GM18499 (cell line): ENCODE measurements around the gene FARS2.
"Not testable (repeated sequence)": the region's sequence is repeated elsewhere in the genome, so short reads cannot be mapped to it uniquely, and the experiment has no call there.

ENCODE experiments used
- ATAC-seq: cut with Tn5 transposase; IDR thresholded peaks from one replicate; pipeline ENCODE4 v1.9.1; 2021; ENCODE audit warnings: moderate number of reproducible peaks; ENCODE audit not compliant: insufficient read depth, unreplicated experiment

Gene FARS2

DNA sequence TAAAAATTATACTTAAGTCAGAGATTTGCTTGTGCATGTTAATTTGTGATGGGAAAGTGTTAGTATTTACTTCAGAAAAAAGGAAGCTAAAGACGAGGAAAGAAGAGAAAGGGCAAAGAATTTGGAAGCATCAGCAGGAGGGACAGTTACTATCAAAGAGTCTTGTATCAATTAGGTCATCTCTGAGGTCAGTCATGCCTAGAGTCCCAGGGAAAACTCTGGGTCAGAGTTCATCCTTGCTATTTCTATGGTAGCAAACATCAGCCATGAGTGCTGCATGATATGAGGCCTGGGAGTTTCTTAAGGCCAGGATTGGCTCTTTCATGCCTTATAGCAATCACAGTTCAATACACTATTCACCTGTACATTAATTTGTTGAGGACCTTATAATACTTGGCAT, 292.9 kb downstream of the FARS2 start:
- no peak for ATAC-seq

DNA sequence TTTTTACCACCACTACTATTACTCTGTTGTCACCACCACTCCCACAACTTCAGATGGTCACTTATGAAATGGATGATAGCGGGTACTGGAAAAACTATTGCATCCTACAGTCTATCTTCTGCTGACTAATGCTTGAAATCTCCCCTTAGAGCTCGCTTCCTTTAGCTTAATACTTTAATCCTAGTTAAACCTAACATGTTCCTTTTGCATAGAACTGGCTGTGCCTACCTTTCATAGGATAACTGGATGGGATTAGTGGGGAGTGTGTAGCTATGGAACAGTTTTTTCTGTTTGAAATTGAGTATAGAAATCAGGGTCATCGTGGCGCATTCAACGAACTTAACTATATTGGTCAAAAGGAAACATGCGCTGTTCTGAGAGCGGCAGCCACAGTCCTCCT, 294.7 kb downstream of the FARS2 start:
- ATAC-seq, result no peak

DNA sequence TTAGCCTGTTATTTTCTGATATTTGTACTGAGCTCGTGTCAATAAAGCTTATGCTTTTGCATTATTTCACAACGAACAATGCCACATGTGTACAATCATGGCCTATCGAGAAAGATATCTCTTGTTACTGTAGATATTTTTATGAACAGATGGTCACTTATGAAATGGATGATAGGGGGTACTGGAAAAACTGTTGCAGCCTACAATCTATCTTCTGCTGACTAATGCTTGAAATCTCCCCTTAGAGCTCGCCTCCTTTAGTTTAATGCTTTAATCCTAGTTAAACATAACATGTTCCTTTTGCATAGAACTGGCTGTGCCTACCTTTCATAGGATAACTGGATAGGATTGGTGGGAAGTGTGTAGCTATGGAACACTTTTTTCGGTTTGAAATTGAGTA, 296.2 kb downstream of the FARS2 start:
- no peak for ATAC-seq

- ATAC-seq, result no peak
Observed at GRCh38 chr6:5559651-5560050, 298.3 kb downstream of the FARS2 start.

- ATAC-seq, result no peak
Observed at GRCh38 chr6:5562277-5562676, 301.0 kb downstream of the FARS2 start.

- ATAC-seq, result no peak
Observed at GRCh38 chr6:5563086-5563485, 301.8 kb downstream of the FARS2 start.

DNA sequence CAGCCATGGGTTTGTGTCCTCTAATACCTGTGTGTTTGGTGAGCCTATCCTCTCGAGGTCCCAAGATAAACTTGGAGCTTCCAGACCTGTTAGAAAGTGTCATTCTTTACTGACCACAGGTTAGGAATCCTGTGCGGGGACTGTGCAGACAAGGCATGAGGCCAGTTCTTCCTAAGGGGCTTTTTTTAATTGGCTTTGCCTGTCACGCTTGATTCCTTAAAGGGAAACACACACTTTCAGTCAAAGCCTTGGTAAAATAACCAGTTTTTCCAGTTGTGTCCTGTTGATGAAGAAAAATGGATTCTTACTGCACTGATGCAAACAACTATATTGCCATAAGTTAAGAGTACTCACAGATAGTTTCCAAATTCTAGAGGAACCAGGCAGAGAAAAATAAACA, 303.4 kb downstream of the FARS2 start:
- not testable (repeated sequence) for ATAC-seq

GRCh38 chr6:5565971-5566370, 304.7 kb downstream of the FARS2 start:
- ATAC-seq, result no peak

DNA sequence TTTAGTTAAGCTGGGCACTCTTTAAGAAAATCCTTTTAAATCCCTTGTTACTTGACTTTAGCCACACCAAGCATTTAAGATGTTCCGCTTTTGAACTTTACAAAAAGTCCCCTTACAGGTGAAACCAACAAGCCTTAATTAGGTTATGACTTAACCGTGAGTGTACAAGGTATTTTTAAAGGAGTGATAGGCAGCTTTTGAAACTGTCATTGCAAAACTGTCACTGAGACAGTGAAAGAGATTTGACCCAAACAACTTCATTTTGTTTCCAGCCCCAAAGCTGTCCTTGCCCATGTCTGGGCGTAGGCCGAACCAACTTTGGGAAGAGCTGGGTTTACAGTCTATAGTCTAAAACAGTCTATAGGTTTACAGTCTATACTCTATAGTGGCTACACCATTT, 305.4 kb downstream of the FARS2 start:
- ATAC-seq, result peak; percentile 47

- ATAC-seq, result peak; percentile 43
Observed at GRCh38 chr6:5567352-5567751, 306.0 kb downstream of the FARS2 start.

GRCh38 chr6:5567890-5568289, 306.6 kb downstream of the FARS2 start:
- ATAC-seq, result no peak

GRCh38 chr6:5569491-5569890, 308.2 kb downstream of the FARS2 start:
- ATAC-seq, result no peak

- ATAC-seq, result no peak
Observed at GRCh38 chr6:5570641-5571040, 309.3 kb downstream of the FARS2 start.

DNA sequence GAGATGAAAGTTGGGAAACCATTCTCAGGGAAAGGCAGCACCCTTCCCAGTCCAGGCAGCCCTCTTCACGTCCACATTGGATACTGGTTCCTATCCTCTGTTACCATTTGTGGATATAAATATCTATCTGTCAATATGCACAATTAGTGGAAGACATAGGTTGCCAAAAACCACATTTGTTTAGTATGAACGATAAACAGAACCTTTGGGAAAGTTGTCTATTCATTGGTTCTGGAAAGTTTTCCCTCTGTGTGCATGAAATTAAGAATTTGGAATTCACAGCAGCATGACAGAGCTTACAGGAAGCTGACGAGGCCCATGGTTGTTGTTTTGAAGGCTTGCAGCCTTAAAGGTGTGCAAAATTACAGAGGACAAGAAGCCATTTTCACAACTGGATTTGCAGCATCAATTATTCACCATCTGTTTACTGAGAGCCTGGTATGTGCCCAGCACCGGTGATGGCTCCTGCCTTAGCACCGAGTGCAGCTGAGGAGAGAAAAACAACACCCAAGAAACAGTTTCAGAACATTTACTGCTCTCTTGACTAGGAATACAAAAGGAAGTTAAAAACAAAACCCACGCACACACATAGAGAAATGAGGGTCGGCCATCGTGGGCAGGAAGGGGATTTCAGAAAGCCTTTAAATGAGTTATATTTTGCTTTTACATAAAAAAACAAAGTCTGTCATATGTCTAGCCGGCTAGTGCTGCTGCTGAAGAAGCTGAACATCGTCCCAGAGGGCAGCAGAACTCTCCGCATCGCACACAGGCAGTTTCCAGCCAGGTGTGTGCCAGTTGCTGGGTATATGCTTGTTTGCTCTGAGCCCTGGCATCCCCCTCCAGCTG, 319.6 kb downstream of the FARS2 start:
- no peak for ATAC-seq

DNA sequence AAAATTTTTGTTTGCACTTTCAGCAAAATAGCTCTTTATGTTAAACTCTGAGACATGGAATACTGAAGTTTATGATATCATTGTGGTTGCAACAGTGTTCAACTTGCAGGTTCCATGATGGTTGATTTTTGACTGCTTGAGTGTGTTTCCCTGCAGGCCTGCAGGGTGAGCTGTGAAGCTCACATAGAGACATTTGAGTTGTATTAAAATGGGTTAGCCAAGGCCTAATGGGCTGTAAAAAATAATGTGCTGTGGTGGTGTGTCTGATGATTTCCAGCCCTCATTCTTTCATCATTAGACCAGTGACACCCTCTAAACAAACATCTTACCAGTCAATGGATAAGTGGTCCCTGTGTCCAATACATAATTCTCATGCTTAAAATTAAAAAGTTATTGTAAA, 321.4 kb downstream of the FARS2 start:
- no peak for ATAC-seq

GRCh38 chr6:5583528-5583927, 322.2 kb downstream of the FARS2 start:
- ATAC-seq, result no peak

GRCh38 chr6:5584078-5584482, 322.8 kb downstream of the FARS2 start:
- no peak for ATAC-seq

DNA sequence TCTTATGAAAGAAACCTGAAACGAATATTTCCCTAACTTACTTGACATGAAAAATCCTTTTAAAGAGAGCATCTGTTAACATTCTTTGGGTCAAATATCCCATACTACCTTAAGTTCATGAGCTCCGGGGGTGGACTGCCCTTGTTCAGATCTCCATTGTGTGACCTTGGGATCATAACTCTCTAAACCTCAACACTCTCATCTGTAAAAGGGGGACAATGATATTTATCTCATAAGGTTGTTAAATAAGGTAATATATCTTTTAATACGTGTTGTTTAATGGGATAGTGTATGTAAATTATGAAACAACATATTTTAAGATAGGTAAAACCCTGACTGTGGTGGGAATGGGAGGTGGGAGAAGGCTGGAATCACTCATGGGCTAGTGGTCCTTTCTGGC, 326.3 kb downstream of the FARS2 start:
- no peak for ATAC-seq

- ATAC-seq, result no peak
Observed at GRCh38 chr6:5589422-5590141, 328.3 kb downstream of the FARS2 start.

- no peak for ATAC-seq
Observed at GRCh38 chr6:5590187-5590586, 328.9 kb downstream of the FARS2 start.

DNA sequence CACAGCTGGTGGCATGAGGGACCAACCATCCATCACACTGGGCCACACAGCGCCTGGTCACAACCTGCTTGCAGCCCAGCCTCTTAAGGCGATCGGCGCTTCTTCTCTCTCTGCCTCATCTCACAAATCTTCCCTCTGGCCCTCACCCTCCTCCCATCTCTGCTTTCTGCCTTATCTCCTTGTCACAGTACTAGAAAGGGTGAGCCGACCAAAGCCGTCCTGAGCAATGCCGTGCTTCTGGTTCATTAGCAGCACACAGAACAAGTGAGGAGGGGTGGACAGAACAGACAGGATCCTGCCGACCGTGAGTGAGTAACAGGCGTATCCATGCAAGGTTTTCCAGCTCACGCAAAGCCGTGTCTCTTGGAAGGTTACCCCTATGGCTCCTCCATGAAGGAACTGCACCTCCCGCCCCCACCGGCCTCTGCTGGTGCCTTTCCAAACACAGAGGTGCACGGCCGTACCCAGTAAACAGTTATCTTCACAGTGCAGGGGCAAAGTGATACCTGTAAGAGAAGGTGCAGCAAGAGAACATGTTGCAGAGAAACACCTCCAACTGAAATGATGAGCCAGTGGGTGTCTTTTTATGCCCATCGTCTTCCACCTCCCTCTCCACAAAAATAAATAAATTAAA, 331.7 kb downstream of the FARS2 start:
- ATAC-seq, result no peak
